Vagina (tissue), 2 donors: ENCODE results near the gene PAMR1.

ENCODE experiments used
- POLR2A ChIP-seq, 2 donors: fragments of 450-650 bp; IDR thresholded peaks; one replicate each; pipeline ENCODE4 v1.6.1; 2017; ENCODE audit warnings: antibody characterized with exemption in 2 of 2, mild to moderate bottlenecking in 2 of 2, moderate library complexity in 2 of 2
- POLR2AphosphoS5 ChIP-seq, 2 donors: sonication (generic); formaldehyde crosslinking; IDR thresholded peaks; one replicate each; pipeline ENCODE4 v1.9.0; 2017; ENCODE audit warnings: antibody characterized with exemption in 2 of 2, mild to moderate bottlenecking in 2 of 2, low read depth in 1 of 2; ENCODE audit not compliant: insufficient read depth in 1 of 2
- TF ChIP-seq, protein P1 (sequence below), 3 experiments: fragments of 450-650 bp in 2 of 3; fragments of 200-600 bp in 1 of 3; sonication (generic) in 1 of 3; IDR thresholded peaks; one replicate each; pipeline ENCODE4 v1.5.1; 2017 to 2019; ENCODE audit warnings: antibody characterized with exemption in 3 of 3, mild to moderate bottlenecking in 2 of 3, moderate library complexity in 2 of 3

DNA sequence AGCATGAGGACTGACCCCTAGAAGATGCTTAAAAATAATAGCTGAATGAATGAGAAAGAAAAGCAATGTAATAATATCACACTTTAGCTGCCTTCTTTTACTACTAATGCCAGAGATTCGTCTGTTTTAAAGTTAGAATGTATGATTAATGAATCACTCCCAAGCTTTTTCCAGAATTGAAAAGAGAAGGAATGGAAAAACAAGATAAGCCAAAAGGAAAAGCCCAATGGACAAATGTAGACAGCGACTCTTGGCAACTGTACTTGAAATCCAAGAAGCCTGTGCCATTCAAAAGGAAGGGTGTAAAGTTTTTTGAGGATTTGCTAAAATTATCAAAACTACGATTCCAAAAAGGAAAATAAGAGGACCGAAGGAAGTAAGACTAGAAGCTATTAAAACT, 40.8 kb upstream of the PAMR1 start:
- TF ChIP-seq, protein P1, sequence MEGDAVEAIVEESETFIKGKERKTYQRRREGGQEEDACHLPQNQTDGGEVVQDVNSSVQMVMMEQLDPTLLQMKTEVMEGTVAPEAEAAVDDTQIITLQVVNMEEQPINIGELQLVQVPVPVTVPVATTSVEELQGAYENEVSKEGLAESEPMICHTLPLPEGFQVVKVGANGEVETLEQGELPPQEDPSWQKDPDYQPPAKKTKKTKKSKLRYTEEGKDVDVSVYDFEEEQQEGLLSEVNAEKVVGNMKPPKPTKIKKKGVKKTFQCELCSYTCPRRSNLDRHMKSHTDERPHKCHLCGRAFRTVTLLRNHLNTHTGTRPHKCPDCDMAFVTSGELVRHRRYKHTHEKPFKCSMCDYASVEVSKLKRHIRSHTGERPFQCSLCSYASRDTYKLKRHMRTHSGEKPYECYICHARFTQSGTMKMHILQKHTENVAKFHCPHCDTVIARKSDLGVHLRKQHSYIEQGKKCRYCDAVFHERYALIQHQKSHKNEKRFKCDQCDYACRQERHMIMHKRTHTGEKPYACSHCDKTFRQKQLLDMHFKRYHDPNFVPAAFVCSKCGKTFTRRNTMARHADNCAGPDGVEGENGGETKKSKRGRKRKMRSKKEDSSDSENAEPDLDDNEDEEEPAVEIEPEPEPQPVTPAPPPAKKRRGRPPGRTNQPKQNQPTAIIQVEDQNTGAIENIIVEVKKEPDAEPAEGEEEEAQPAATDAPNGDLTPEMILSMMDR (IDR thresholded peaks at IDR 0.05), result no peak
- TF ChIP-seq POLR2A (IDR thresholded peaks at IDR 0.05) (no peak), POLR2AphosphoS5 (IDR thresholded peaks at IDR 0.05; ENCODE audit: insufficient read depth in 1 of 2, low read depth in 1 of 2) (no peak)
